Measurements from ENCODE around the gene GALNT10. TPM values are rescaled to one million over a fixed set of nuclear protein-coding genes. Genes with fewer than 3 reads are reported as not detected.

GALNT10 gene
- total and polyA plus RNA-seq, 2 of the 8 experiments (the other 6 are each of a cell fraction or from before 2014, with no cell fraction given): 4.6 to 15.5 TPM

- Histone ChIP-seq H3K9me3 (ENCODE audit: insufficient read depth in 2 of 2, low read depth in 1 of 2, low read length in 1 of 2) (no peaks in the 10 kb centered on the region), H2BK15ac (ENCODE audit: low read length) (no peak overlapping the region), H2BK12ac (ENCODE audit: low read depth, low read length) (no peak overlapping the region), H4K8ac (ENCODE audit: extremely low read depth, insufficient read depth, low read length) (no peak overlapping the region), H3K23me2 (ENCODE audit: low read depth, low read length) (no peaks in the 10 kb centered on the region), H3K14ac (ENCODE audit: insufficient read length) (no peak overlapping the region), H3K4me1 (replicated peaks in 1 of 4; ENCODE audit: control insufficient read depth in 3 of 4, insufficient read depth in 4 of 4, low read length in 3 of 4) (peaks cover 2 to 7% (median 5%) of the 10 kb centered on the region in 4 experiments; a peak in 5 of 7 replicates), H3K36me3 (ENCODE audit: control insufficient read depth in 2 of 4, insufficient read depth in 4 of 4, low read length in 3 of 4) (no peaks in the 10 kb centered on the region), H2AK5ac (ENCODE audit: low read depth, low read length) (0 out of 2 replicates have a peak overlapping the region, but pooled peaks have one; percentile 2), H3K9ac (replicated peaks in 1 of 4; ENCODE audit: extremely low read depth in 1 of 4, low read depth in 3 of 4, low read length in 3 of 4) (no peak overlapping the region), H3K56ac (replicated peaks; ENCODE audit: insufficient read length, low read depth, low read length) (no peak overlapping the region), H3K4ac (replicated peaks; ENCODE audit: insufficient read length, low read depth, low read length) (no peak overlapping the region), H3K27ac (ENCODE audit: low read depth, low read length) (no peak overlapping the region), H3K4me2 (ENCODE audit: insufficient read depth in 1 of 2, low read depth in 2 of 2, low read length in 2 of 2) (no peak overlapping the region), H3K79me1 (ENCODE audit: low read depth, low read length) (no peaks in the 10 kb centered on the region), H3K4me3 (ENCODE audit: extremely low read depth in 1 of 4, insufficient read depth in 2 of 4, low read depth in 3 of 4, low read length in 4 of 4) (no peak overlapping the region), H2BK120ac (replicated peaks; ENCODE audit: low read depth, low read length) (no peak overlapping the region), H3K79me2 (ENCODE audit: control insufficient read depth in 1 of 2, insufficient read depth in 2 of 2, low read length in 2 of 2) (no peaks in the 10 kb centered on the region), H3K23ac (ENCODE audit: insufficient read length) (no peak overlapping the region), H2BK5ac (ENCODE audit: low read depth, low read length) (no peak overlapping the region), H4K20me1 (replicated peaks in 1 of 2; ENCODE audit: control insufficient read depth in 1 of 2, insufficient read depth in 2 of 2, low read length in 2 of 2) (peaks cover 0 to 3% of the 10 kb centered on the region in 2 experiments), H3K27me3 (replicated peaks in 1 of 4; ENCODE audit: control insufficient read depth in 3 of 4, extremely low read depth in 1 of 4, insufficient read depth in 3 of 4, low read length in 3 of 4) (no peaks in the 10 kb centered on the region), H3K18ac (ENCODE audit: extremely low read depth, low read length) (no peak overlapping the region), H2BK20ac (ENCODE audit: low read length) (no peak overlapping the region), H4K91ac (replicated peaks; ENCODE audit: insufficient read length, low read length) (no peak overlapping the region), H2AFZ (ENCODE audit: low read length) (no peak overlapping the region), H4K5ac (ENCODE audit: insufficient read length, low read depth, low read length) (no peak overlapping the region)
- POLR2A ChIA-PET (ENCODE audit: partially characterized antibody): no interaction called here
- 96% methylated on average over 5 of the region's 5 CpGs; no CpG with 5 or more reads in 1 of the 2 experiments for WGBS, 2 experiments (ENCODE audit: extremely low coverage in 1 of 2, insufficient coverage in 1 of 2, insufficient read length in 1 of 2, insufficient replicate concordance in 2 of 2, low coverage in 1 of 2, low lambda C conversion rate in 2 of 2, missing lambda C conversion rate in 1 of 2)
- CTCF ChIA-PET (ENCODE audit: partially characterized antibody): interaction anchor here (0.6 to 4.3 kb wide), 3 partner anchors 46 to 178 kb away, joined by 3 to 18 read pairs (median 4); no protein-coding TSS in a partner anchor
- no peak for FAIRE-seq
- TF ChIP-seq JUND (IDR thresholded peaks at IDR 0.05; ENCODE audit: low read length): no peak
- no peak for TF ChIP-seq TCF12 (IDR thresholded peaks at IDR 0.05; ENCODE audit: low read depth, low read length)
- no peak for TF ChIP-seq KDM4A (IDR thresholded peaks at IDR 0.05; ENCODE audit: low read depth, low read length, severe bottlenecking)
- DNase-seq (ENCODE audit: low read depth in 1 of 2, low spot score in 2 of 2): no peak
Observed at GRCh38 chr5:154237946-154238345, 47.4 kb downstream of the GALNT10 start.
